ENCODE data around the gene FAF1.

Gene FAF1

DNA sequence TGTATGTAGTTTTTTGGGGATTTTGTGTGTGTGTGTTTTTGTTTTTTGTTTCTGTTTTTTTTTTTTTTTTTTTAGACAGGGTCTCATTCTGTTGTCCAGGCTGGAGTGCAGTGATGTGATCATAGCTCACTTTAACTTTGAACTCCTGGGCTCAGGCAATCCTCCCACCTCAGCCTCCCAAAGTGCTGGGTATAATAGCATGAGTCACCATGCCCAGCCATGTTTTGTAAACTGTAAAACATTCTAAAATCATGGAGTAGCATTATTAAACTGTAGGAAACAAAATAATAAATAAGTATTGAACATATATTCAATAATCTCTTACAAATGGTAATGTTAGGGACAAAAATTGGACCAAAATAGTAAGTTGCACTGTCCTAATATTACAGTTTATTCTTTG is 124.0 kb downstream of the FAF1 start:
- H3K4me2 ChIP-seq (ENCODE audit: low read length): no peak overlapping the region
- no peak overlapping the region for H3K4me3 ChIP-seq (ENCODE audit: low read length)
- no peaks in the 10 kb centered on the region for H3K9me3 ChIP-seq (ENCODE audit: insufficient read depth, low read length)
- no peaks in the 10 kb centered on the region for H4K20me1 ChIP-seq (ENCODE audit: insufficient read depth, low read length)
- no peak overlapping the region for H3K27ac ChIP-seq (ENCODE audit: low read length)
- no peak overlapping the region for H3K9ac ChIP-seq (ENCODE audit: low read length)
- no peaks in the 10 kb centered on the region for H3K4me1 ChIP-seq (ENCODE audit: low read length)
- no peak for TF ChIP-seq EZH2phosphoT487 (IDR thresholded peaks at IDR 0.05; ENCODE audit: low read depth)
- TF ChIP-seq, protein P1, sequence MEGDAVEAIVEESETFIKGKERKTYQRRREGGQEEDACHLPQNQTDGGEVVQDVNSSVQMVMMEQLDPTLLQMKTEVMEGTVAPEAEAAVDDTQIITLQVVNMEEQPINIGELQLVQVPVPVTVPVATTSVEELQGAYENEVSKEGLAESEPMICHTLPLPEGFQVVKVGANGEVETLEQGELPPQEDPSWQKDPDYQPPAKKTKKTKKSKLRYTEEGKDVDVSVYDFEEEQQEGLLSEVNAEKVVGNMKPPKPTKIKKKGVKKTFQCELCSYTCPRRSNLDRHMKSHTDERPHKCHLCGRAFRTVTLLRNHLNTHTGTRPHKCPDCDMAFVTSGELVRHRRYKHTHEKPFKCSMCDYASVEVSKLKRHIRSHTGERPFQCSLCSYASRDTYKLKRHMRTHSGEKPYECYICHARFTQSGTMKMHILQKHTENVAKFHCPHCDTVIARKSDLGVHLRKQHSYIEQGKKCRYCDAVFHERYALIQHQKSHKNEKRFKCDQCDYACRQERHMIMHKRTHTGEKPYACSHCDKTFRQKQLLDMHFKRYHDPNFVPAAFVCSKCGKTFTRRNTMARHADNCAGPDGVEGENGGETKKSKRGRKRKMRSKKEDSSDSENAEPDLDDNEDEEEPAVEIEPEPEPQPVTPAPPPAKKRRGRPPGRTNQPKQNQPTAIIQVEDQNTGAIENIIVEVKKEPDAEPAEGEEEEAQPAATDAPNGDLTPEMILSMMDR (IDR thresholded peaks at IDR 0.05; ENCODE audit: low read depth, low read length): no peak
- no peaks in the 10 kb centered on the region for H3K36me3 ChIP-seq (replicated peaks; ENCODE audit: low read depth, low read length)
- H2AFZ ChIP-seq (ENCODE audit: low read depth, low read length): no peak overlapping the region
- H3K27me3 ChIP-seq (ENCODE audit: low read depth, low read length): no peaks in the 10 kb centered on the region
- H3K79me2 ChIP-seq (ENCODE audit: low read length): no peaks in the 10 kb centered on the region

DNA sequence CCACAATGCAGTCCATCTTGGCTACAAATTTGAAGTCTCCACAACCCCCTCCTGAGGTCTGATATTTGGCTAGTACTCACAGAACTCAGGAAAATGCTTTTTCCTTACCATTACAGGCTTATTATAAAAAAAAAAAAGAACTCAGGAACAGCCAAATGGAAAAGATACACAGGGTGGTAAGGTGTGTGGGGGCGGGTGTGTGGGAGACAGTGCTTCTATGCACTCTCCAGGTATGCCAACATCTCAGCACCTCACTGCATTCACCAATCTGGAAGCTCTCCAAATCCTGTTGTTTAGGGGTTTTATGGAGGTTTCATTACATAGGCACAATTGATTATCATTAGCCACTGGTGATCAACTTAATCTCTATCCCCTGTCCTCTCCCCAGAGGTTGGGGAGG is 126.9 kb downstream of the FAF1 start:
- Histone ChIP-seq H3K27ac (ENCODE audit: low read length) (no peak overlapping the region), H3K36me3 (replicated peaks; ENCODE audit: low read depth, low read length) (no peaks in the 10 kb centered on the region), H2AFZ (ENCODE audit: low read depth, low read length) (no peak overlapping the region), H3K9me3 (ENCODE audit: insufficient read depth, low read length) (no peaks in the 10 kb centered on the region), H3K79me2 (ENCODE audit: low read length) (no peaks in the 10 kb centered on the region), H4K20me1 (ENCODE audit: insufficient read depth, low read length) (no peaks in the 10 kb centered on the region), H3K27me3 (ENCODE audit: low read depth, low read length) (no peaks in the 10 kb centered on the region), H3K4me2 (ENCODE audit: low read length) (no peak overlapping the region), H3K9ac (ENCODE audit: low read length) (no peak overlapping the region), H3K4me3 (ENCODE audit: low read length) (no peak overlapping the region), H3K4me1 (ENCODE audit: low read length) (no peaks in the 10 kb centered on the region)
- TF ChIP-seq, protein P1 (IDR thresholded peaks at IDR 0.05; ENCODE audit: low read depth, low read length): no peak
- no peak for TF ChIP-seq EZH2phosphoT487 (IDR thresholded peaks at IDR 0.05; ENCODE audit: low read depth)

DNA sequence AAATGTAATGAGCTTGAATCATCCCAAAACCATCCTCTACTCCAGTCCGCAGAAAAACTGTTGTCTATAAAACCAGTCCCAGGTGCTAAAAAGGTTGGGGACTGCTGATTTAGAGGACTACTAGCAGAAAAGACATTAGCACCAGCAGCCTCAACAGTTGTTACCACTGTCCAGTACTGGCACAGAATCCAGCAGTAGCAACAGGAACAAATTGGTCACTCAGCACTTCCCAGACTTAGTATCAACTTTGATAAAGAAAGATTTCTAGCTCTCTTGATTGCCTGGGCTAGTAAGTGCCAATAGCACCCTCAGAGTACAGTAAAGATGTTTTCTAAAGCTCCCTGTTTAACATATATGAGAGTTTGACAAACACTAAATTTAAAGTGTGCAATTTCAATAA is 127.9 kb downstream of the FAF1 start:
- no peak overlapping the region for H3K4me2 ChIP-seq (ENCODE audit: low read length)
- H2AFZ ChIP-seq (ENCODE audit: low read depth, low read length): no peak overlapping the region
- no peak overlapping the region for H3K4me3 ChIP-seq (ENCODE audit: low read length)
- H3K27ac ChIP-seq (ENCODE audit: low read length): no peak overlapping the region
- no peaks in the 10 kb centered on the region for H4K20me1 ChIP-seq (ENCODE audit: insufficient read depth, low read length)
- H3K9ac ChIP-seq (ENCODE audit: low read length): no peak overlapping the region
- no peaks in the 10 kb centered on the region for H3K36me3 ChIP-seq (replicated peaks; ENCODE audit: low read depth, low read length)
- H3K4me1 ChIP-seq (ENCODE audit: low read length): no peaks in the 10 kb centered on the region
- no peaks in the 10 kb centered on the region for H3K79me2 ChIP-seq (ENCODE audit: low read length)
- H3K27me3 ChIP-seq (ENCODE audit: low read depth, low read length): no peaks in the 10 kb centered on the region
- TF ChIP-seq, protein P1 (IDR thresholded peaks at IDR 0.05; ENCODE audit: low read depth, low read length): no peak
- no peak for TF ChIP-seq EZH2phosphoT487 (IDR thresholded peaks at IDR 0.05; ENCODE audit: low read depth)
- H3K9me3 ChIP-seq (ENCODE audit: insufficient read depth, low read length): no peaks in the 10 kb centered on the region

DNA sequence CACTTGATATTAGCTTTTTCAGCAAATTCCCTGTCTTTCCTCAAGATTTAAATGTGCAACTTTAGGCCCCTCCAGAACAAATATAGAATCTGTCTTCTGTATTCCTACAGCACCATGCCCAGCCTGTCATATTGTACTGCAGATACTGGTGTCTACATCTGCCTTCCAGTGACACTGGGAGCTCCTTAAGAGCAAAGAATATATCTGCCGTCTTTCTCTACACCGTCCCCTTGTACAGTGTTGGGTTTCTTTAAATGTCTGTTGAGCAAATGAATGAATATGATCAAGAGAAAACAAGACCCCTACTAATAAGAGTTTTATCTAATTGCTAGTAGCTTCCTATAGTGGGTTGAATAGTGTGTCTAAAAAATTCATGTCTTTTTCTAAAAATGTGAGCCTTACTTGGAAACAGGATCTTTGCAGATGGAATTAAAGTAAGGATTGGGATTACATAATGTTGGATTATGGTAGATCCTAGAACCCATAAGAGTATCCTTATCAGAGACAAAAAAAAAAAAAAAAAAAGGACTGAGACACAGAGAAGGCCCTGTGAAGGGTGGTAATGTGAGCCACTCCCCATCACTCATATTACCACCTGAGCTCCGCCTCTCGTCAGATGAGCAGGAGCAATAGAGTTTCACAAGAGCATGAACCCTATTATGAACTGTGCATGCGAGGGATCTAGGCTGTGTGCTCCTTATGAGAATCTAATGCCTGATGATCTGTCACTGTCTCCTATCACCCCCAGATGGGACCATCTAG is 128.6 kb downstream of the FAF1 start:
- no peaks in the 10 kb centered on the region for H3K79me2 ChIP-seq (ENCODE audit: low read length)

More for the DNA sequence above, 128.6 kb downstream of the FAF1 start:
- H3K9me3 ChIP-seq (ENCODE audit: insufficient read depth, low read length): no peaks in the 10 kb centered on the region
- no peak overlapping the region for H2AFZ ChIP-seq (ENCODE audit: low read depth, low read length)
- no peak overlapping the region for H3K27ac ChIP-seq (ENCODE audit: low read length)
- no peak overlapping the region for H3K9ac ChIP-seq (ENCODE audit: low read length)
- no peak overlapping the region for H3K4me2 ChIP-seq (ENCODE audit: low read length)
- no peaks in the 10 kb centered on the region for H3K27me3 ChIP-seq (ENCODE audit: low read depth, low read length)
- H4K20me1 ChIP-seq (ENCODE audit: insufficient read depth, low read length): no peaks in the 10 kb centered on the region
- no peaks in the 10 kb centered on the region for H3K4me1 ChIP-seq (ENCODE audit: low read length)
- no peaks in the 10 kb centered on the region for H3K36me3 ChIP-seq (replicated peaks; ENCODE audit: low read depth, low read length)
- no peak for TF ChIP-seq EZH2phosphoT487 (IDR thresholded peaks at IDR 0.05; ENCODE audit: low read depth)
- TF ChIP-seq, protein P1 (IDR thresholded peaks at IDR 0.05; ENCODE audit: low read depth, low read length): no peak
- no peak overlapping the region for H3K4me3 ChIP-seq (ENCODE audit: low read length)

All from OCI-LY3 (cell line).